PC-9 (cell line): ENCODE measurements around the gene WWC2.

Experiments
- EZH2 ChIP-seq: fragments of 200-600 bp; sonication (generic); IDR thresholded peaks from 2 replicates; pipeline ENCODE4 v1.8.0; 2017; ENCODE audit warnings: antibody characterized with exemption, low read depth
- TF ChIP-seq, protein P1 (sequence below): fragments of 200-600 bp; sonication (generic); conservative IDR thresholded peaks from 2 replicates; pipeline ENCODE4 v1.6.1; 2017; ENCODE audit warnings: mixed run types, antibody characterized with exemption, mild to moderate bottlenecking, moderate library complexity

DNA sequence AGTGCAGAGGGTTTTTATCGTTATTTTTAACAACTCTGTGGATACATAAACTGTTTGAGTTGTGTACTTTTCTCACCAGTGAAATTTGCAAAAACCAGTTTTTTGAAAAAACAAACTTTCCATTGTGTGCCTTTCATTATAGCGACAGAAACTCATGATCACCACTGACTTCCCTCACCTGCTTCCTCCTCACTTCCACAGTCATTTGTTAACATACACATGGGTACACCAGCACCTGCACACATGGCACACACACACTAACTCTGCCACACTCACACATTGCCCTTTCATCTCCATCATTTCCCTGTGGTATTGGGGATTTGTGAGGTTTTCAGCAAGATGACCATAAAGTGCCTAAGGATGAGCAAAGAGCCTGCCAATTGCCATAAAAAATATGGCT lies 200.4 kb downstream of the WWC2 start:
- no peak for TF ChIP-seq EZH2
- TF ChIP-seq, protein P1, sequence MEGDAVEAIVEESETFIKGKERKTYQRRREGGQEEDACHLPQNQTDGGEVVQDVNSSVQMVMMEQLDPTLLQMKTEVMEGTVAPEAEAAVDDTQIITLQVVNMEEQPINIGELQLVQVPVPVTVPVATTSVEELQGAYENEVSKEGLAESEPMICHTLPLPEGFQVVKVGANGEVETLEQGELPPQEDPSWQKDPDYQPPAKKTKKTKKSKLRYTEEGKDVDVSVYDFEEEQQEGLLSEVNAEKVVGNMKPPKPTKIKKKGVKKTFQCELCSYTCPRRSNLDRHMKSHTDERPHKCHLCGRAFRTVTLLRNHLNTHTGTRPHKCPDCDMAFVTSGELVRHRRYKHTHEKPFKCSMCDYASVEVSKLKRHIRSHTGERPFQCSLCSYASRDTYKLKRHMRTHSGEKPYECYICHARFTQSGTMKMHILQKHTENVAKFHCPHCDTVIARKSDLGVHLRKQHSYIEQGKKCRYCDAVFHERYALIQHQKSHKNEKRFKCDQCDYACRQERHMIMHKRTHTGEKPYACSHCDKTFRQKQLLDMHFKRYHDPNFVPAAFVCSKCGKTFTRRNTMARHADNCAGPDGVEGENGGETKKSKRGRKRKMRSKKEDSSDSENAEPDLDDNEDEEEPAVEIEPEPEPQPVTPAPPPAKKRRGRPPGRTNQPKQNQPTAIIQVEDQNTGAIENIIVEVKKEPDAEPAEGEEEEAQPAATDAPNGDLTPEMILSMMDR = no peak
